Measurements from ENCODE around the gene NTRK3.
"Not testable (repeated sequence)": the region's sequence is repeated elsewhere in the genome, so short reads cannot be mapped to it uniquely, and the experiment has no call there.

The NTRK3 gene

GRCh38 chr15:87866961-87867360 lies 389.6 kb downstream of the NTRK3 start:
- no peak for FAIRE-seq

GRCh38 chr15:87863152-87863551 lies 393.4 kb downstream of the NTRK3 start:
- no peak for FAIRE-seq

- FAIRE-seq: no peak
Measured at GRCh38 chr15:87860743-87861142, 395.8 kb downstream of the NTRK3 start.

- no peak for FAIRE-seq
Measured at GRCh38 chr15:87858651-87859050, 397.9 kb downstream of the NTRK3 start.

GRCh38 chr15:87851497-87851896 lies 405.0 kb downstream of the NTRK3 start:
- no peak for FAIRE-seq

GRCh38 chr15:87850916-87851315 lies 405.6 kb downstream of the NTRK3 start:
- no peak for FAIRE-seq

GRCh38 chr15:87849181-87849580 lies 407.4 kb downstream of the NTRK3 start:
- FAIRE-seq: no peak

- FAIRE-seq: no peak
Measured at GRCh38 chr15:87848012-87848411, 408.5 kb downstream of the NTRK3 start.

GRCh38 chr15:87846746-87847145 lies 409.8 kb downstream of the NTRK3 start:
- no peak for FAIRE-seq

GRCh38 chr15:87843312-87843711 lies 413.2 kb downstream of the NTRK3 start:
- FAIRE-seq: no peak

GRCh38 chr15:87841426-87841998 lies 415.0 kb downstream of the NTRK3 start:
- FAIRE-seq: no peak

- not testable (repeated sequence) for FAIRE-seq
Measured at GRCh38 chr15:87835830-87836229, 420.7 kb downstream of the NTRK3 start.

GRCh38 chr15:87833333-87833732 lies 423.2 kb downstream of the NTRK3 start:
- not testable (repeated sequence) for FAIRE-seq

GRCh38 chr15:87829332-87830050 lies 427.0 kb downstream of the NTRK3 start:
- FAIRE-seq: no peak

- FAIRE-seq: no peak
Measured at GRCh38 chr15:87828608-87829007, 427.9 kb downstream of the NTRK3 start.

- FAIRE-seq: no peak
Measured at GRCh38 chr15:87827131-87827530, 429.4 kb downstream of the NTRK3 start.

GRCh38 chr15:87826119-87826747 lies 430.3 kb downstream of the NTRK3 start:
- no peak for FAIRE-seq

- FAIRE-seq: no peak
Measured at GRCh38 chr15:87818756-87819155, 437.8 kb downstream of the NTRK3 start.

GRCh38 chr15:87817553-87817952 lies 439.0 kb downstream of the NTRK3 start:
- no peak for FAIRE-seq

- no peak for FAIRE-seq
Measured at GRCh38 chr15:87816811-87817210, 439.7 kb downstream of the NTRK3 start.

GRCh38 chr15:87816016-87816415 lies 440.5 kb downstream of the NTRK3 start:
- no peak for FAIRE-seq
